Measurements from ENCODE around the gene EXOC4. TPM values are rescaled to one million over a fixed set of nuclear protein-coding genes. Genes with fewer than 3 reads are reported as not detected.

EXOC4 gene
- total and polyA plus RNA-seq, 2 of the 8 experiments (the other 6 are each of a cell fraction or from before 2014, with no cell fraction given) = 27.0 to 67.3 TPM

- TF ChIP-seq, protein P1, sequence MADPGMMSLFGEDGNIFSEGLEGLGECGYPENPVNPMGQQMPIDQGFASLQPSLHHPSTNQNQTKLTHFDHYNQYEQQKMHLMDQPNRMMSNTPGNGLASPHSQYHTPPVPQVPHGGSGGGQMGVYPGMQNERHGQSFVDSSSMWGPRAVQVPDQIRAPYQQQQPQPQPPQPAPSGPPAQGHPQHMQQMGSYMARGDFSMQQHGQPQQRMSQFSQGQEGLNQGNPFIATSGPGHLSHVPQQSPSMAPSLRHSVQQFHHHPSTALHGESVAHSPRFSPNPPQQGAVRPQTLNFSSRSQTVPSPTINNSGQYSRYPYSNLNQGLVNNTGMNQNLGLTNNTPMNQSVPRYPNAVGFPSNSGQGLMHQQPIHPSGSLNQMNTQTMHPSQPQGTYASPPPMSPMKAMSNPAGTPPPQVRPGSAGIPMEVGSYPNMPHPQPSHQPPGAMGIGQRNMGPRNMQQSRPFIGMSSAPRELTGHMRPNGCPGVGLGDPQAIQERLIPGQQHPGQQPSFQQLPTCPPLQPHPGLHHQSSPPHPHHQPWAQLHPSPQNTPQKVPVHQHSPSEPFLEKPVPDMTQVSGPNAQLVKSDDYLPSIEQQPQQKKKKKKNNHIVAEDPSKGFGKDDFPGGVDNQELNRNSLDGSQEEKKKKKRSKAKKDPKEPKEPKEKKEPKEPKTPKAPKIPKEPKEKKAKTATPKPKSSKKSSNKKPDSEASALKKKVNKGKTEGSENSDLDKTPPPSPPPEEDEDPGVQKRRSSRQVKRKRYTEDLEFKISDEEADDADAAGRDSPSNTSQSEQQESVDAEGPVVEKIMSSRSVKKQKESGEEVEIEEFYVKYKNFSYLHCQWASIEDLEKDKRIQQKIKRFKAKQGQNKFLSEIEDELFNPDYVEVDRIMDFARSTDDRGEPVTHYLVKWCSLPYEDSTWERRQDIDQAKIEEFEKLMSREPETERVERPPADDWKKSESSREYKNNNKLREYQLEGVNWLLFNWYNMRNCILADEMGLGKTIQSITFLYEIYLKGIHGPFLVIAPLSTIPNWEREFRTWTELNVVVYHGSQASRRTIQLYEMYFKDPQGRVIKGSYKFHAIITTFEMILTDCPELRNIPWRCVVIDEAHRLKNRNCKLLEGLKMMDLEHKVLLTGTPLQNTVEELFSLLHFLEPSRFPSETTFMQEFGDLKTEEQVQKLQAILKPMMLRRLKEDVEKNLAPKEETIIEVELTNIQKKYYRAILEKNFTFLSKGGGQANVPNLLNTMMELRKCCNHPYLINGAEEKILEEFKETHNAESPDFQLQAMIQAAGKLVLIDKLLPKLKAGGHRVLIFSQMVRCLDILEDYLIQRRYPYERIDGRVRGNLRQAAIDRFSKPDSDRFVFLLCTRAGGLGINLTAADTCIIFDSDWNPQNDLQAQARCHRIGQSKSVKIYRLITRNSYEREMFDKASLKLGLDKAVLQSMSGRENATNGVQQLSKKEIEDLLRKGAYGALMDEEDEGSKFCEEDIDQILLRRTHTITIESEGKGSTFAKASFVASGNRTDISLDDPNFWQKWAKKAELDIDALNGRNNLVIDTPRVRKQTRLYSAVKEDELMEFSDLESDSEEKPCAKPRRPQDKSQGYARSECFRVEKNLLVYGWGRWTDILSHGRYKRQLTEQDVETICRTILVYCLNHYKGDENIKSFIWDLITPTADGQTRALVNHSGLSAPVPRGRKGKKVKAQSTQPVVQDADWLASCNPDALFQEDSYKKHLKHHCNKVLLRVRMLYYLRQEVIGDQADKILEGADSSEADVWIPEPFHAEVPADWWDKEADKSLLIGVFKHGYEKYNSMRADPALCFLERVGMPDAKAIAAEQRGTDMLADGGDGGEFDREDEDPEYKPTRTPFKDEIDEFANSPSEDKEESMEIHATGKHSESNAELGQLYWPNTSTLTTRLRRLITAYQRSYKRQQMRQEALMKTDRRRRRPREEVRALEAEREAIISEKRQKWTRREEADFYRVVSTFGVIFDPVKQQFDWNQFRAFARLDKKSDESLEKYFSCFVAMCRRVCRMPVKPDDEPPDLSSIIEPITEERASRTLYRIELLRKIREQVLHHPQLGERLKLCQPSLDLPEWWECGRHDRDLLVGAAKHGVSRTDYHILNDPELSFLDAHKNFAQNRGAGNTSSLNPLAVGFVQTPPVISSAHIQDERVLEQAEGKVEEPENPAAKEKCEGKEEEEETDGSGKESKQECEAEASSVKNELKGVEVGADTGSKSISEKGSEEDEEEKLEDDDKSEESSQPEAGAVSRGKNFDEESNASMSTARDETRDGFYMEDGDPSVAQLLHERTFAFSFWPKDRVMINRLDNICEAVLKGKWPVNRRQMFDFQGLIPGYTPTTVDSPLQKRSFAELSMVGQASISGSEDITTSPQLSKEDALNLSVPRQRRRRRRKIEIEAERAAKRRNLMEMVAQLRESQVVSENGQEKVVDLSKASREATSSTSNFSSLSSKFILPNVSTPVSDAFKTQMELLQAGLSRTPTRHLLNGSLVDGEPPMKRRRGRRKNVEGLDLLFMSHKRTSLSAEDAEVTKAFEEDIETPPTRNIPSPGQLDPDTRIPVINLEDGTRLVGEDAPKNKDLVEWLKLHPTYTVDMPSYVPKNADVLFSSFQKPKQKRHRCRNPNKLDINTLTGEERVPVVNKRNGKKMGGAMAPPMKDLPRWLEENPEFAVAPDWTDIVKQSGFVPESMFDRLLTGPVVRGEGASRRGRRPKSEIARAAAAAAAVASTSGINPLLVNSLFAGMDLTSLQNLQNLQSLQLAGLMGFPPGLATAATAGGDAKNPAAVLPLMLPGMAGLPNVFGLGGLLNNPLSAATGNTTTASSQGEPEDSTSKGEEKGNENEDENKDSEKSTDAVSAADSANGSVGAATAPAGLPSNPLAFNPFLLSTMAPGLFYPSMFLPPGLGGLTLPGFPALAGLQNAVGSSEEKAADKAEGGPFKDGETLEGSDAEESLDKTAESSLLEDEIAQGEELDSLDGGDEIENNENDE (IDR thresholded peaks at IDR 0.05; ENCODE audit: insufficient replicate concordance, low read length) = peak; percentile 66
- no peak for TF ChIP-seq SUZ12 (IDR thresholded peaks at IDR 0.05; ENCODE audit: low read length)
- TF ChIP-seq EZH2 (IDR thresholded peaks at IDR 0.05; ENCODE audit: low read depth, low read length, severe bottlenecking) = no peak
- TF ChIP-seq CTCF (IDR thresholded peaks at IDR 0.05; ENCODE audit: control extremely low read depth in 1 of 3, insufficient read depth in 1 of 3, low read depth in 1 of 3, low read length in 3 of 3) = no peak
- TF ChIP-seq HDAC2 (IDR thresholded peaks at IDR 0.05; ENCODE audit: borderline replicate concordance in 1 of 2, low read depth in 2 of 2, low read length in 2 of 2) = peak in 1 of 2 experiments; percentile 3; a peak in 2 of 4 replicates
- TF ChIP-seq ATF3 (IDR thresholded peaks at IDR 0.05; ENCODE audit: insufficient read depth, low read depth, low read length) = no peak
Observed at GRCh38 chr7:133345690-133346421, 93.0 kb downstream of the EXOC4 start (continued).
